DOHH2 (cell line): ENCODE data around the gene XIST.
"Not testable (repeated sequence)": the region's sequence is repeated elsewhere in the genome, so short reads cannot be mapped to it uniquely, and the experiment has no call there.

ENCODE experiments used
- EZH2phosphoT487 ChIP-seq: fragments of 200-600 bp; sonication (generic); IDR thresholded peaks from 2 replicates; pipeline ENCODE4 v1.6.1; 2017; ENCODE audit warnings: borderline replicate concordance, mild to moderate bottlenecking, antibody characterized with exemption, low read length, moderate library complexity, mixed read lengths
- TF ChIP-seq, protein P1 (sequence below): fragments of 200-600 bp; sonication (generic); IDR thresholded peaks from one replicate; pipeline ENCODE4 v1.5.1; 2014; ENCODE audit warnings: antibody characterized with exemption, mild to moderate bottlenecking, low read depth, low read length; ENCODE audit not compliant: poor library complexity, severe bottlenecking

DNA sequence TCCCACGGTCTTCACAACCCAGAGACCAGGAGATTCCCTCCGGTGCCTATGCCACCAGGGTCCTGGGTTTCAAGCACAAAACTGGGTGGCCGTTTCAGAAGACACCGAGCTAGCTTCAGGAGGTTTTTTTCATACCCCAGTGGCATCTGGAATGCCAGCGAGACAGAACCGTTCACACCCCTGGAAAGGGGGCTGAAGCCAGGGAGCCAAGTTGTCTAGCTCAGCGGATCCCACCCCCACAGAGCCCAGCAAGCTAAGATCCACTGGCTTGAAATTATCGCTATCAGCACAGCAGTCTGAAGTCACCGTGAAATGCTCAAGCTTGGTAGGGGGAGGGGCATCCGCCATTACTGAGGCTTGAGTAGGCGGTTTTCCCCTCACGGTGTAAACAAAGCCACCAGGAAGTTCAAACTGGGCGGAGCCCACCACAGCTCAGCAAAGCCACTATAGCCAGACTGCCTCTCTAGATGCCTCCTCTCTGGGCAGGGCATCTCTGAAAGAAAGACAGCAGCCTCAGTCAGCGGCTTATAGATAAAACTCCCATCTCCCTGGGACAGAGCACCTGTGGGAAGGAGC lies 40.1 kb upstream of the XIST start:
- TF ChIP-seq EZH2phosphoT487, result not testable (repeated sequence)
- TF ChIP-seq, protein P1, sequence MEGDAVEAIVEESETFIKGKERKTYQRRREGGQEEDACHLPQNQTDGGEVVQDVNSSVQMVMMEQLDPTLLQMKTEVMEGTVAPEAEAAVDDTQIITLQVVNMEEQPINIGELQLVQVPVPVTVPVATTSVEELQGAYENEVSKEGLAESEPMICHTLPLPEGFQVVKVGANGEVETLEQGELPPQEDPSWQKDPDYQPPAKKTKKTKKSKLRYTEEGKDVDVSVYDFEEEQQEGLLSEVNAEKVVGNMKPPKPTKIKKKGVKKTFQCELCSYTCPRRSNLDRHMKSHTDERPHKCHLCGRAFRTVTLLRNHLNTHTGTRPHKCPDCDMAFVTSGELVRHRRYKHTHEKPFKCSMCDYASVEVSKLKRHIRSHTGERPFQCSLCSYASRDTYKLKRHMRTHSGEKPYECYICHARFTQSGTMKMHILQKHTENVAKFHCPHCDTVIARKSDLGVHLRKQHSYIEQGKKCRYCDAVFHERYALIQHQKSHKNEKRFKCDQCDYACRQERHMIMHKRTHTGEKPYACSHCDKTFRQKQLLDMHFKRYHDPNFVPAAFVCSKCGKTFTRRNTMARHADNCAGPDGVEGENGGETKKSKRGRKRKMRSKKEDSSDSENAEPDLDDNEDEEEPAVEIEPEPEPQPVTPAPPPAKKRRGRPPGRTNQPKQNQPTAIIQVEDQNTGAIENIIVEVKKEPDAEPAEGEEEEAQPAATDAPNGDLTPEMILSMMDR, result not testable (repeated sequence)
